ENCODE results near the gene MAP2K7. TPM values are rescaled to one million over a fixed set of nuclear protein-coding genes. Genes with fewer than 3 reads are reported as not detected.

The MAP2K7 gene
- total RNA-seq, 1 experiment from 2014 or later = 39.4 TPM

- ChIA-PET POLR2A (interaction anchor here (0.5 to 1.0 kb wide), 4 partner anchors 11 to 48 kb away, joined by 3 to 5 read pairs (median 3); partner anchors contain the start of gene SNAPC2), CTCF (interaction anchor here (0.7 to 3.8 kb wide), 12 partner anchors 10 to 306 kb away, joined by 3 to 21 read pairs (median 4); partner anchors contain the start of genes LRRC8E and MAP2K7)
- Mint-ChIP-seq H3K4me3 (peak within 1 kb of the TSS; percentile 93), H3K36me3 (no peaks in the 10 kb centered on the region), H3K27ac (no peak within 1 kb of the TSS), H3K4me1 (peaks cover 19% of the 10 kb centered on the region), H3K27me3 (ENCODE audit: low read depth) (peaks cover 36% of the 10 kb centered on the region), H3K9me3 (no peaks in the 10 kb centered on the region)
- ATAC-seq (peak; percentile 61), DNase-seq (ENCODE audit: low spot score) (peak; percentile 88)
- no peak for TF ChIP-seq E2F4 (CRISPR knock-in tag; IDR thresholded peaks at IDR 0.05; ENCODE audit: borderline replicate concordance, low read depth)
- no peak for TF ChIP-seq ZBTB21 (CRISPR knock-in tag; IDR thresholded peaks at IDR 0.05; ENCODE audit: borderline replicate concordance)
- TF ChIP-seq ZNF232 (CRISPR knock-in tag; IDR thresholded peaks at IDR 0.05) = no peak; the same call in 1 of the 2 replicates
- no peak for TF ChIP-seq IRF1 (CRISPR knock-in tag; IDR thresholded peaks at IDR 0.05)
- TF ChIP-seq, protein P1, sequence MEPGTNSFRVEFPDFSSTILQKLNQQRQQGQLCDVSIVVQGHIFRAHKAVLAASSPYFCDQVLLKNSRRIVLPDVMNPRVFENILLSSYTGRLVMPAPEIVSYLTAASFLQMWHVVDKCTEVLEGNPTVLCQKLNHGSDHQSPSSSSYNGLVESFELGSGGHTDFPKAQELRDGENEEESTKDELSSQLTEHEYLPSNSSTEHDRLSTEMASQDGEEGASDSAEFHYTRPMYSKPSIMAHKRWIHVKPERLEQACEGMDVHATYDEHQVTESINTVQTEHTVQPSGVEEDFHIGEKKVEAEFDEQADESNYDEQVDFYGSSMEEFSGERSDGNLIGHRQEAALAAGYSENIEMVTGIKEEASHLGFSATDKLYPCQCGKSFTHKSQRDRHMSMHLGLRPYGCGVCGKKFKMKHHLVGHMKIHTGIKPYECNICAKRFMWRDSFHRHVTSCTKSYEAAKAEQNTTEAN (CRISPR knock-in tag; IDR thresholded peaks at IDR 0.05) = no peak
- no peak; the same call in 1 of the 2 replicates for TF ChIP-seq TEAD1 (CRISPR knock-in tag; IDR thresholded peaks at IDR 0.05)
- TF ChIP-seq, protein P2, sequence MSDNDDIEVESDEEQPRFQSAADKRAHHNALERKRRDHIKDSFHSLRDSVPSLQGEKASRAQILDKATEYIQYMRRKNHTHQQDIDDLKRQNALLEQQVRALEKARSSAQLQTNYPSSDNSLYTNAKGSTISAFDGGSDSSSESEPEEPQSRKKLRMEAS (CRISPR knock-in tag; IDR thresholded peaks at IDR 0.05) = peak; percentile 60; the same call in 1 of the 2 replicates
- no peak for TF ChIP-seq TEAD4 (CRISPR knock-in tag; IDR thresholded peaks at IDR 0.05)
- no peak for TF ChIP-seq ETV6 (CRISPR knock-in tag; IDR thresholded peaks at IDR 0.05)
- TF ChIP-seq MYBL2 (CRISPR knock-in tag; IDR thresholded peaks at IDR 0.05) = no peak
- no peak for TF ChIP-seq CREM (CRISPR knock-in tag; IDR thresholded peaks at IDR 0.05)
- no peak for TF ChIP-seq ZNF671 (CRISPR knock-in tag; IDR thresholded peaks at IDR 0.05)
- TF ChIP-seq, protein P3, sequence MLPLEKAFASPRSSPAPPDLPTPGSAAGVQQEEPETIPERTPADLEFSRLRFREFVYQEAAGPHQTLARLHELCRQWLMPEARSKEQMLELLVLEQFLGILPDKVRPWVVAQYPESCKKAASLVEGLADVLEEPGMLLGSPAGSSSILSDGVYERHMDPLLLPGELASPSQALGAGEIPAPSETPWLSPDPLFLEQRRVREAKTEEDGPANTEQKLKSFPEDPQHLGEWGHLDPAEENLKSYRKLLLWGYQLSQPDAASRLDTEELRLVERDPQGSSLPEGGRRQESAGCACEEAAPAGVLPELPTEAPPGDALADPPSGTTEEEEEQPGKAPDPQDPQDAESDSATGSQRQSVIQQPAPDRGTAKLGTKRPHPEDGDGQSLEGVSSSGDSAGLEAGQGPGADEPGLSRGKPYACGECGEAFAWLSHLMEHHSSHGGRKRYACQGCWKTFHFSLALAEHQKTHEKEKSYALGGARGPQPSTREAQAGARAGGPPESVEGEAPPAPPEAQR (CRISPR knock-in tag; IDR thresholded peaks at IDR 0.05) = no peak
- no peak for TF ChIP-seq ELF4 (CRISPR knock-in tag; IDR thresholded peaks at IDR 0.05; ENCODE audit: low read depth)
- peak; percentile 89 for TF ChIP-seq NFYB (CRISPR knock-in tag; conservative IDR thresholded peaks at IDR 0.05; ENCODE audit: low read depth)
- peak; percentile 23; the same call in 1 of the 2 replicates for TF ChIP-seq FOXP1 (CRISPR knock-in tag; IDR thresholded peaks at IDR 0.05; ENCODE audit: borderline replicate concordance)
- no peak for TF ChIP-seq NFE2L1 (CRISPR knock-in tag; IDR thresholded peaks at IDR 0.05)
- TF ChIP-seq SP1 (CRISPR knock-in tag; conservative IDR thresholded peaks at IDR 0.05) = peak; percentile 64
- TF ChIP-seq TP53 (CRISPR knock-in tag; IDR thresholded peaks at IDR 0.05) = 0 out of 2 replicates have a peak, but pooled peaks have one; percentile 46
Observed at GRCh38 chr19:7874076-7874896, 29.4 kb upstream of the MAP2K7 start, which contains the start of gene PRR36. Gene PRR36, minus strand, starts transcription at chr19:7874390. Its CDS starts 701 bp downstream, at chr19:7873689.

DNA sequence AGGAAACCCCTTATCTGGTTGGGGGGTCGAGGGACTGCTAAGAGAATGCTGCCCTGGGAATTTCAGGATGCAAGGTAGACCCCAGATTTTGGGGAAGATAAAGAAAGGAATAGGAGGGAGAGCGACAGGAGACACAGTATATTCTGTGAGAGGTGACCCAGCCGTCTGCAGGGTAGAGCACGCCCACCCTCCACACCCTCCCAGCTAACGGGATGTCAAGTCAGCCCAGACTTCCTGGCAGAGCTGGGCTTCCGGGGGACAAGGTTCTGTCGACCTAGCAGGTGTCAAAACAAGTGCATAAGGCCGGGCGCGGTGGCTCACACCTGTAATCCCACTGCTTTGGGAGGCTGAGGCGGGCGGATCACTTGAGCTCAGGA lies 28.8 kb upstream of the MAP2K7 start:
- Mint-ChIP-seq H3K27me3 (ENCODE audit: low read depth) (peaks cover 36% of the 10 kb centered on the region), H3K4me1 (peaks cover 19% of the 10 kb centered on the region), H3K4me3 (peak overlapping the region; percentile 73), H3K9me3 (no peaks in the 10 kb centered on the region), H3K27ac (no peak overlapping the region), H3K36me3 (no peaks in the 10 kb centered on the region)
- peak; percentile 35 for DNase-seq (ENCODE audit: low spot score)
- no peak for ATAC-seq
- POLR2A ChIA-PET = interaction anchor here (0.9 to 1.0 kb wide), 3 partner anchors 12 to 47 kb away, joined by 3 read pairs; partner anchors contain the start of gene SNAPC2
- CTCF ChIA-PET = interaction anchor here (0.6 to 3.4 kb wide), 12 partner anchors 9 to 307 kb away, joined by 3 to 19 read pairs (median 4); partner anchors contain the start of genes LRRC8E and MAP2K7
- TF ChIP-seq USF1 (CRISPR knock-in tag; IDR thresholded peaks at IDR 0.05) (no peak), NFATC4 (CRISPR knock-in tag; IDR thresholded peaks at IDR 0.05) (no peak)
